Neural cell (in vitro differentiated cells): ENCODE data around the gene ARHGEF39. TPM values are rescaled to one million over a fixed set of nuclear protein-coding genes. Genes with fewer than 3 reads are reported as not detected.

Experiments used
- H2AFZ ChIP-seq: fragments of 200-600, 300-800 bp; sonication (generic), shearing (Covaris generic); 2 replicates; pipeline ENCODE4 v1.6.0; 2014; ENCODE audit warnings: low read depth, mild to moderate bottlenecking, antibody characterized with exemption, low read length, moderate library complexity
- H3F3A ChIP-seq: fragments of 200-600 bp; shearing (Covaris generic); 2 replicates; pipeline ENCODE4 v1.6.1; 2016; ENCODE audit warnings: mild to moderate bottlenecking, moderate library complexity, mixed read lengths, antibody characterized with exemption, low read length; ENCODE audit not compliant: insufficient read depth, poor library complexity, severe bottlenecking
- H3K27ac ChIP-seq: fragments of 200-600, 300-800 bp; sonication (generic), shearing (Covaris generic); 2 replicates; pipeline ENCODE4 v1.5.1; 2014; ENCODE audit warnings: mild to moderate bottlenecking, low read length, moderate library complexity
- H3K27me3 ChIP-seq: fragments of 300-800, 200-600 bp; sonication (generic), shearing (Covaris generic); 2 replicates; pipeline ENCODE4 v1.6.0; 2014; ENCODE audit warnings: mild to moderate bottlenecking, low read depth, low read length, moderate library complexity; ENCODE audit not compliant: insufficient read depth
- H3K36me3 ChIP-seq: fragments of 300-800, 200-600 bp; sonication (generic), shearing (Covaris generic); 2 replicates; pipeline ENCODE4 v1.5.1; 2014; ENCODE audit warnings: mild to moderate bottlenecking, antibody characterized with exemption, low read length, moderate library complexity; ENCODE audit not compliant: insufficient read depth
- H3K4me2 ChIP-seq: fragments of 300-800, 200-600 bp; sonication (generic), shearing (Covaris generic); 2 replicates; pipeline ENCODE4 v1.6.0; 2014; ENCODE audit warnings: mild to moderate bottlenecking, low read length
- H3K4me3 ChIP-seq: fragments of 300-800, 200-600 bp; sonication (generic), shearing (Covaris generic); 2 replicates; pipeline ENCODE4 v1.5.1; 2014; ENCODE audit warnings: mild to moderate bottlenecking, low read length, moderate library complexity
- H3K79me2 ChIP-seq: fragments of 200-600 bp; shearing (Covaris generic); replicated peaks from 2 replicates; pipeline ENCODE4 v1.6.0; 2014; ENCODE audit warnings: mild to moderate bottlenecking, low read length, moderate library complexity; ENCODE audit not compliant: insufficient read depth
- H3K9ac ChIP-seq: fragments of 300-800, 200-600 bp; sonication (generic), shearing (Covaris generic); 2 replicates; pipeline ENCODE4 v1.6.1; 2016; ENCODE audit warnings: mild to moderate bottlenecking, low read length, mixed read lengths
- H3K9me2 ChIP-seq: fragments of 200-600 bp; shearing (Covaris generic); 2 replicates; pipeline ENCODE4 v1.6.1; 2016; ENCODE audit warnings: mild to moderate bottlenecking, low read length, mixed read lengths; ENCODE audit not compliant: insufficient read depth
- H3K9me3 ChIP-seq: fragments of 200-600, 300-800 bp; sonication (generic), shearing (Covaris generic); 2 replicates; pipeline ENCODE4 v1.6.1; 2016; ENCODE audit warnings: mild to moderate bottlenecking, mixed run types, low read length, moderate library complexity, mixed read lengths
- H4K20me1 ChIP-seq: fragments of 200-600 bp; shearing (Covaris generic); 2 replicates; pipeline ENCODE4 v1.6.1; 2016; ENCODE audit warnings: mild to moderate bottlenecking, mixed run types; ENCODE audit not compliant: insufficient read depth
- EP300 ChIP-seq: fragments of 450-650 bp; conservative IDR thresholded peaks from 2 replicates; pipeline ENCODE4 v1.6.1; 2014; ENCODE audit warnings: antibody characterized with exemption, mild to moderate bottlenecking, moderate library complexity; ENCODE audit not compliant: poor library complexity, severe bottlenecking
- EZH2 ChIP-seq: fragments of 200-600, 300-800 bp; shearing (Covaris generic), sonication (generic); IDR thresholded peaks from 2 replicates; pipeline ENCODE4 v1.6.1; 2014; ENCODE audit warnings: antibody characterized with exemption, low read length, borderline replicate concordance, mild to moderate bottlenecking; ENCODE audit not compliant: insufficient read depth, poor library complexity, severe bottlenecking
- MXI1 ChIP-seq: fragments of 450-650 bp; conservative IDR thresholded peaks from 2 replicates; pipeline ENCODE4 v1.6.1; 2014; ENCODE audit warnings: antibody characterized with exemption, mild to moderate bottlenecking; ENCODE audit not compliant: poor library complexity, severe bottlenecking
- POLR2AphosphoS5 ChIP-seq: IDR thresholded peaks from 2 replicates; pipeline ENCODE4 v1.6.1; 2012
- RAD21 ChIP-seq: fragments of 450-650 bp; conservative IDR thresholded peaks from 2 replicates; pipeline ENCODE4 v1.6.1; 2014; ENCODE audit warnings: antibody characterized with exemption, mild to moderate bottlenecking, moderate library complexity
- REST ChIP-seq: IDR thresholded peaks from 2 replicates; pipeline ENCODE4 v1.6.1; 2012; ENCODE audit warnings: borderline replicate concordance
- SMC3 ChIP-seq: fragments of 450-650 bp; conservative IDR thresholded peaks from 2 replicates; pipeline ENCODE4 v1.6.1; 2014; ENCODE audit warnings: antibody characterized with exemption, mild to moderate bottlenecking, moderate library complexity; ENCODE audit not compliant: poor library complexity
- TAF1 ChIP-seq: IDR thresholded peaks from 2 replicates; pipeline ENCODE4 v1.6.1; 2012; ENCODE audit warnings: low read depth
- polyA plus RNA-seq: library from polyadenylated mRNA; depleted of rRNA; stranded (reverse); fragments of >200 nt; gene quantifications from 2 replicates; pipeline ENCODE4 v1.2.3, GENCODE V29; 2014
- TF ChIP-seq, protein P1 (sequence below): fragments of 450-650 bp; IDR thresholded peaks from 2 replicates; pipeline ENCODE4 v1.5.1; 2014; ENCODE audit warnings: antibody characterized with exemption, mild to moderate bottlenecking, moderate library complexity; ENCODE audit not compliant: poor library complexity, severe bottlenecking

ARHGEF39 gene
- polyA plus RNA-seq, 1 donor from 2014 or later = 0.51 TPM

DNA sequence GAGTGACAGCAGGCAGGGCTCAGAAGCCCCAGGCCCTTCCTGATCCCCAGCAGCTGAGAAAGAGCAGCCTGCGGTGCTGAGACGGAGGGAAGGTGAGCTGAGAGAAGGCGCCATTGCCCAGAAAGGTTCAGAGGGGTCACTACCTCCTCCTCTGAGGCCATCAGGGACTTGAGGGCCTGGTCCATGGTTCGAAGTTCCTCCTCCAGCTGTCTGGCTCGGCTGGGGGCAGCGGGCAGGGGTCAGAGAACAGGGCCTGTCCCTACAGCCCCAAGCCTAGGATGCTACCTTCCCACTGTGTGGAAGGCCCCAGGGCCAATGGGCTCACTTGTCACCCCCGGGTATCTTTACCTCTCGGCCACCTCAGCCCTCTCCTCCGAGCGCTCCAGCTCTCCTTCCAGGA, 19.9 kb upstream of the ARHGEF39 start:
- Histone ChIP-seq H3K36me3 (no peaks in the 10 kb centered on the region), H2AFZ (no peak overlapping the region), H3K27ac (no peak overlapping the region), H3F3A (no peaks in the 10 kb centered on the region), H3K4me2 (no peak overlapping the region), H3K27me3 (peaks cover 10% of the 10 kb centered on the region), H3K9me3 (no peaks in the 10 kb centered on the region), H3K9me2 (no peaks in the 10 kb centered on the region), H3K9ac (no peak overlapping the region), H3K4me3 (no peak overlapping the region), H4K20me1 (no peaks in the 10 kb centered on the region), H3K79me2 (no peaks in the 10 kb centered on the region)
- no peak for TF ChIP-seq EZH2
- TF ChIP-seq EP300 = no peak
- no peak for TF ChIP-seq RAD21
- TF ChIP-seq REST = no peak
- no peak for TF ChIP-seq TAF1
- TF ChIP-seq MXI1 = no peak
- no peak for TF ChIP-seq SMC3
- TF ChIP-seq, protein P1, sequence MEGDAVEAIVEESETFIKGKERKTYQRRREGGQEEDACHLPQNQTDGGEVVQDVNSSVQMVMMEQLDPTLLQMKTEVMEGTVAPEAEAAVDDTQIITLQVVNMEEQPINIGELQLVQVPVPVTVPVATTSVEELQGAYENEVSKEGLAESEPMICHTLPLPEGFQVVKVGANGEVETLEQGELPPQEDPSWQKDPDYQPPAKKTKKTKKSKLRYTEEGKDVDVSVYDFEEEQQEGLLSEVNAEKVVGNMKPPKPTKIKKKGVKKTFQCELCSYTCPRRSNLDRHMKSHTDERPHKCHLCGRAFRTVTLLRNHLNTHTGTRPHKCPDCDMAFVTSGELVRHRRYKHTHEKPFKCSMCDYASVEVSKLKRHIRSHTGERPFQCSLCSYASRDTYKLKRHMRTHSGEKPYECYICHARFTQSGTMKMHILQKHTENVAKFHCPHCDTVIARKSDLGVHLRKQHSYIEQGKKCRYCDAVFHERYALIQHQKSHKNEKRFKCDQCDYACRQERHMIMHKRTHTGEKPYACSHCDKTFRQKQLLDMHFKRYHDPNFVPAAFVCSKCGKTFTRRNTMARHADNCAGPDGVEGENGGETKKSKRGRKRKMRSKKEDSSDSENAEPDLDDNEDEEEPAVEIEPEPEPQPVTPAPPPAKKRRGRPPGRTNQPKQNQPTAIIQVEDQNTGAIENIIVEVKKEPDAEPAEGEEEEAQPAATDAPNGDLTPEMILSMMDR = no peak
- no peak for TF ChIP-seq POLR2AphosphoS5

DNA sequence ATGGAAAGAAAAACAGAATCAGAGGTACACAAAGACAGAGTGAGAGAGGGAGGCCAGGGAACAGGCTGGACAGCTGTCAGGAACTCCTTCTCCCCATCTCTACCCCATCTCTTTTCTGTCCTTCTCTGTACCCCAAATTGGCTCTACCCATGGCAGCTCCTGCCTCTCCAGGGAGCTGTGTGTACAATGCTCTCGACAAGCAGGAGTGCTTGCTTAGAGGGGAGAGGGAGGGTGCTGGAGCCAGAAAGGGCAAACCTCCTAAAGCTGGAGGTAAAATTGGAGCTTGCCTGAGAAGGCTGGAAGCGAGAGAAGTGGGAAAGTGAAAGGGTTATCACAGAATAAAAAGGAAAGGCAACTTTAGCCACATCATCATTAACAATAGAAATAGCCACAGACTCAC, 18.3 kb upstream of the ARHGEF39 start:
- Histone ChIP-seq H2AFZ (no peak overlapping the region), H3K36me3 (no peaks in the 10 kb centered on the region), H3F3A (no peaks in the 10 kb centered on the region), H3K9me2 (no peaks in the 10 kb centered on the region), H3K27me3 (no peaks in the 10 kb centered on the region), H4K20me1 (no peaks in the 10 kb centered on the region), H3K9ac (no peak overlapping the region), H3K4me3 (no peak overlapping the region), H3K4me2 (no peak overlapping the region), H3K9me3 (no peaks in the 10 kb centered on the region), H3K79me2 (no peaks in the 10 kb centered on the region), H3K27ac (no peak overlapping the region)
- TF ChIP-seq, protein P1 = no peak
- TF ChIP-seq SMC3 (no peak), REST (no peak), RAD21 (no peak), EZH2 (no peak), MXI1 (no peak), EP300 (no peak)
